ENCODE measurements around the gene FIGN.

- TF ChIP-seq CTCF (IDR thresholded peaks at IDR 0.05) (no peak), POLR2A (IDR thresholded peaks at IDR 0.05) (no peak)
Measured at GRCh38 chr2:163548970-163549369, 186.8 kb downstream of the FIGN start.
